ENCODE data around the gene GALNT12.

DNA sequence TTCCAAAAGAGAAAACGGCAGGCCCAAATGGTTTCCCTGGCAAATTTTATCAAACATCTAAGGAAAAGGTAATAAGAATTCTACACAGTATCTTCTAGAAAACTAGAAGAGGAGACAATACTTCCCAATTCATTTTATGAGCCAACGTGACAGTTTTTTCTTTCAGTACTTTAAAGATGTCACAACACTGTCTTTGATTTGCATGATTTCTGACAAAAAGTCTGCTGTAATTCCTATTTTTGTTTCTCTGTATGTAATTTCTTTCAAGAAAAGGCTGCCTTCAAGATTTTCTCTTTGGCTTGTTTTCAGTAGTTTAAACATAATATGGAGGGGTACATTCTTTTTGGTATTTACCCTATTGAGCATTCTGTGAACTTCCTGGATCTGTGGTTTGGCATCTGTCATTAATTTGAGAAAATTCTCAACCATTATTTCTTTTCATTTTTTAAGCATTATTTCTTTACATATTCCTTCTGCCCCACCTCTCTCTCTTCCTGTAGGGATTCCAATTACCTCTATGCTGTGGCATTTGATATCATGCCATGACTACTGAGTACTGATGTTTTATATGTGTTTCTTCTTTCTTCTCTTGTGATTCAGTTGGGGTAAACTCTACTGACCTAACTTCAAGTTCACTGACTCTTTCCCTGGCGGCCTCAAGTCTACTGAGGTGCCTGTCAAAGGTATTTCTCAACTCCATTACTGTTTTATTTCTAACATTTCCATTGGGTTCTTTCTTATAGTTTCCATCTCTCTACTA lies 43.3 kb upstream of the GALNT12 start:
- TF ChIP-seq, protein P1, sequence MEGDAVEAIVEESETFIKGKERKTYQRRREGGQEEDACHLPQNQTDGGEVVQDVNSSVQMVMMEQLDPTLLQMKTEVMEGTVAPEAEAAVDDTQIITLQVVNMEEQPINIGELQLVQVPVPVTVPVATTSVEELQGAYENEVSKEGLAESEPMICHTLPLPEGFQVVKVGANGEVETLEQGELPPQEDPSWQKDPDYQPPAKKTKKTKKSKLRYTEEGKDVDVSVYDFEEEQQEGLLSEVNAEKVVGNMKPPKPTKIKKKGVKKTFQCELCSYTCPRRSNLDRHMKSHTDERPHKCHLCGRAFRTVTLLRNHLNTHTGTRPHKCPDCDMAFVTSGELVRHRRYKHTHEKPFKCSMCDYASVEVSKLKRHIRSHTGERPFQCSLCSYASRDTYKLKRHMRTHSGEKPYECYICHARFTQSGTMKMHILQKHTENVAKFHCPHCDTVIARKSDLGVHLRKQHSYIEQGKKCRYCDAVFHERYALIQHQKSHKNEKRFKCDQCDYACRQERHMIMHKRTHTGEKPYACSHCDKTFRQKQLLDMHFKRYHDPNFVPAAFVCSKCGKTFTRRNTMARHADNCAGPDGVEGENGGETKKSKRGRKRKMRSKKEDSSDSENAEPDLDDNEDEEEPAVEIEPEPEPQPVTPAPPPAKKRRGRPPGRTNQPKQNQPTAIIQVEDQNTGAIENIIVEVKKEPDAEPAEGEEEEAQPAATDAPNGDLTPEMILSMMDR (IDR thresholded peaks at IDR 0.05): no peak
- TF ChIP-seq, protein P2, sequence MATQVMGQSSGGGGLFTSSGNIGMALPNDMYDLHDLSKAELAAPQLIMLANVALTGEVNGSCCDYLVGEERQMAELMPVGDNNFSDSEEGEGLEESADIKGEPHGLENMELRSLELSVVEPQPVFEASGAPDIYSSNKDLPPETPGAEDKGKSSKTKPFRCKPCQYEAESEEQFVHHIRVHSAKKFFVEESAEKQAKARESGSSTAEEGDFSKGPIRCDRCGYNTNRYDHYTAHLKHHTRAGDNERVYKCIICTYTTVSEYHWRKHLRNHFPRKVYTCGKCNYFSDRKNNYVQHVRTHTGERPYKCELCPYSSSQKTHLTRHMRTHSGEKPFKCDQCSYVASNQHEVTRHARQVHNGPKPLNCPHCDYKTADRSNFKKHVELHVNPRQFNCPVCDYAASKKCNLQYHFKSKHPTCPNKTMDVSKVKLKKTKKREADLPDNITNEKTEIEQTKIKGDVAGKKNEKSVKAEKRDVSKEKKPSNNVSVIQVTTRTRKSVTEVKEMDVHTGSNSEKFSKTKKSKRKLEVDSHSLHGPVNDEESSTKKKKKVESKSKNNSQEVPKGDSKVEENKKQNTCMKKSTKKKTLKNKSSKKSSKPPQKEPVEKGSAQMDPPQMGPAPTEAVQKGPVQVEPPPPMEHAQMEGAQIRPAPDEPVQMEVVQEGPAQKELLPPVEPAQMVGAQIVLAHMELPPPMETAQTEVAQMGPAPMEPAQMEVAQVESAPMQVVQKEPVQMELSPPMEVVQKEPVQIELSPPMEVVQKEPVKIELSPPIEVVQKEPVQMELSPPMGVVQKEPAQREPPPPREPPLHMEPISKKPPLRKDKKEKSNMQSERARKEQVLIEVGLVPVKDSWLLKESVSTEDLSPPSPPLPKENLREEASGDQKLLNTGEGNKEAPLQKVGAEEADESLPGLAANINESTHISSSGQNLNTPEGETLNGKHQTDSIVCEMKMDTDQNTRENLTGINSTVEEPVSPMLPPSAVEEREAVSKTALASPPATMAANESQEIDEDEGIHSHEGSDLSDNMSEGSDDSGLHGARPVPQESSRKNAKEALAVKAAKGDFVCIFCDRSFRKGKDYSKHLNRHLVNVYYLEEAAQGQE (IDR thresholded peaks at IDR 0.05; ENCODE audit: insufficient read depth in 1 of 2, low read depth in 2 of 2, low read length in 1 of 2): no peak
- TF ChIP-seq POLR2AphosphoS5 (IDR thresholded peaks at IDR 0.05; ENCODE audit: low read depth, low read length): no peak
- TF ChIP-seq SIN3A (IDR thresholded peaks at IDR 0.05; ENCODE audit: borderline replicate concordance, insufficient read depth, low read depth, low read length): no peak
- TF ChIP-seq TCF7L2 (IDR thresholded peaks at IDR 0.05; ENCODE audit: low read depth, low read length): no peak
